ENCODE measurements around the gene P2RX7.

P2RX7 gene

DNA sequence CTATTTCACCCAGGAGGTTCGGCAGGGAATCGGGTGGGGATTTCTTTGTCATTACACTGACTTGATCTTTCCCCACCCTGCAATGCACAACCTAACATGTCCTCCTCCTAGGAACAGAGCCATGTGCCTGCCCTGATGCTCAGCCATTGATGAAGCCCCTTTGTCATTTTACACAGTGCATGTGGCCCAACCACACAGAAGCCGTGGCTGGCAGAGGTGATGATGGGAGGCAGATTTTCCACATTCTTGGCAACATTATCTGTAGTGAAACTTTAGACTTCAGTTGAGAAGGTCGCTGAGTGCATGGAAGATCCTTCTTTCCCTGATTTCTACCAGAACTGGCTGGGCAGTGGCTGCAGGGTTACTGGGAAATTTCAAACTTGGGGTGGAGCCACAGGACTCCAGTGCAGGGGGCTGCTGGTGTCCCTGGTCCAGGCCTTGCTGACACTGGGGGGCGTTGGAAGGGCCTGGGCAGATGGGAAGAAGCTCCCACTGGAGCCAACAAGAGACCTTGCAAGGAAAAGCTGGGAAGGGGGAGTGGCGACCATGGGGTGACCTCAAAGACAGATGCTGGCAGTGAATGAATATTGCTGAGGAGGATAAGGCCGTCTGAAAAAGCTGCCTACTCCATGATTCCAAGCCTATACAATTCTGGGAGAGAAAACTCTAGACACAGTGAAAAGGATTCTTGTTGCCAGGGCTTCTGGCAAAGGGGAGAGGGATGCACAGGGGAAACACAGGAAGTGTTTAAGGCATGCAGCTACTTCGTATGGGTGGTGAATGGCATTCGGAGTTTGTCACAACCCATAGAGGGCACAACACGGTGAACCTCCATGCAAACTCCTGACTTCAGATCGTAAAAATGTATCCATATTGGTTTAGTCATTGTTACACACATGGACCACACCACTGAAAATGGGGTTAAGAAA is 41.8 kb upstream of the P2RX7 start:
- no peaks in the 10 kb centered on the region for H3K36me3 ChIP-seq (ENCODE audit: control insufficient read depth, insufficient read depth, low read length, severe bottlenecking)
- peaks cover 5% of the 10 kb centered on the region for H3K4me1 ChIP-seq (ENCODE audit: control insufficient read depth, insufficient read depth, low read length)
- no peak overlapping the region for H3K4me3 ChIP-seq (ENCODE audit: low read length)
- peaks cover 37% of the 10 kb centered on the region for H3K27me3 ChIP-seq (replicated peaks; ENCODE audit: control insufficient read depth, insufficient read depth, low read length)
- no peak overlapping the region for H3K9ac ChIP-seq (ENCODE audit: low read length)
- no peak for DNase-seq (ENCODE audit: low read depth)
- no peaks in the 10 kb centered on the region for H3K9me3 ChIP-seq (ENCODE audit: control insufficient read depth, low read length)

DNA sequence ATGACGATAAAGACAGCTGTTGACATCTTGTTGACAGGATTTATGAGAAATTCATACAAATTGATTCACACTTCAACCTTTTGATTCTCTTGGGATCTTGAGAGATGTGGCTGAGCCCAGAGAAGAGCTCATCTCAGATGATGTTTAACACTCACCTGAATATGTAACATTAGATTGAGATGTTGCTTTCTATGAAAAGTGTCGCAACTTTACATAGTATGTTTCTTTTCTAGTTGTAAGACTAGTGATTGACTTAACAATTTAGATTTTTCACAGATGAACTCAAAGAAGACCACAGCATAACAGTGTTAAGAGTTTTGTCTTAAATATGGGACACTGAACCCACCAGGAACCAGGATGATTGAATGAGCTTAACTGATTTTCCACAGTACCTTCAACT is 40.6 kb upstream of the P2RX7 start:
- H3K36me3 ChIP-seq (ENCODE audit: control insufficient read depth, insufficient read depth, low read length, severe bottlenecking), result no peaks in the 10 kb centered on the region
- DNase-seq (ENCODE audit: low read depth), result no peak
- H3K9me3 ChIP-seq (ENCODE audit: control insufficient read depth, low read length), result no peaks in the 10 kb centered on the region
- no peak overlapping the region for H3K4me3 ChIP-seq (ENCODE audit: low read length)
- H3K27me3 ChIP-seq (replicated peaks; ENCODE audit: control insufficient read depth, insufficient read depth, low read length), result peaks cover 42% of the 10 kb centered on the region
- no peak overlapping the region for H3K9ac ChIP-seq (ENCODE audit: low read length)
- H3K4me1 ChIP-seq (ENCODE audit: control insufficient read depth, insufficient read depth, low read length), result peaks cover 9% of the 10 kb centered on the region

DNA sequence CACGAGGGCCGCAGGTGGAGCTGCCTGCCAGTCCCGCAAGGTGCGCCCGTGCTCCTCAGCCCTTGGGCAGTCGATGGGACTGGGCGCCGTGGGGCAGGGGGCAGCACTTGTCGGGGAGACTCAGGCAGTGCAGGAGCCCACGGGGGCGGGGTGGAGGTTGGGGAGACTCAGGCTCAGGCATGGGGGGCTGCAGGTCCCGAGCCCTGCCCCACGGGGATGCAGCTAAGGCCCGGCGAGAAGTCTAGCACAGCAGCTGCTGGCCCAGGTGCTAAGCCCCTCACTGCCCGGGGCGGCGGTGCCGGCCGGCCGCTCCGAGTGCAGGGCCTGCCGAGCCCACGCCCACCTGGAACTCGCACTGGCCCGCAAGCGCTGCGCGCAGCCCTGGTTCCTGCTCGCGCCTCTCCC is 39.2 kb upstream of the P2RX7 start:
- Histone ChIP-seq H3K36me3 (ENCODE audit: control insufficient read depth, insufficient read depth, low read length, severe bottlenecking) (no peaks in the 10 kb centered on the region), H3K9ac (ENCODE audit: low read length) (no peak overlapping the region), H3K4me1 (ENCODE audit: control insufficient read depth, insufficient read depth, low read length) (peaks cover 9% of the 10 kb centered on the region), H3K4me3 (ENCODE audit: low read length) (no peak overlapping the region), H3K27me3 (replicated peaks; ENCODE audit: control insufficient read depth, insufficient read depth, low read length) (peaks cover 42% of the 10 kb centered on the region), H3K9me3 (ENCODE audit: control insufficient read depth, low read length) (no peaks in the 10 kb centered on the region)
- DNase-seq (ENCODE audit: low read depth), result no peak

DNA sequence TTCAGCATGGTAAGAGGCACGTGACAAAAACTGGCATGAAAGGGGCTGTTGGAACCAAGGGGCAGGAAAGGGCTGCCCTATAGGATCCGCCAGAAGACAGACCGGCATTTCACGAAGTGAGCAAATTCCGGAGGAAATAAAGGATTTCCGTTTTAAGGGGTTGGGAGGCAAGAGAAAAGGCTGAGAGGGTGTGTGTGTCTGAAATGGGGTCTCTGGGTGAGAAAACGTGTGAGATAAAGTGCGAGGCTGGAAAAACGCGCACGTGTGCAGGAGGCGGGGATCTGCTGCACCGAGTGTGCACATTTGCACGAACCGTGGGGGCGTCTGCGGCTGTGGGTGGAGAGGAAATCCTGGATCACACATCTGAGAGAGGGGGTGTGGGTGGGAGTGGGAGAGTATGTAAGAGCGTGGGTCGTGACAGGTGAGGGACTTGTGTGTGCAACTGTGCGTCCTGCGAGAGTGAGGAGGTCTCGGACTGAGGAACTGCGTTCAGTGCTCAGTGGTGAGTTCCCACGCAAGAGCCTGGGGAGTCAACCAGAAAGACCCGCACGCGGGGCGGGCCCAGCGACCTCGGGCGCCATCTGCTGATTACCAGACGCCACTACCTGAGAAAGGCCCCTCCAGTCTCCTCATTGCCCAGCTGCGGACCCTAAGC is 37.0 kb upstream of the P2RX7 start:
- Histone ChIP-seq H3K4me3 (ENCODE audit: low read length) (peak overlapping the region; percentile 74), H3K4me1 (ENCODE audit: control insufficient read depth, insufficient read depth, low read length) (peaks cover 9% of the 10 kb centered on the region), H3K9ac (ENCODE audit: low read length) (peak overlapping the region; percentile 44), H3K9me3 (ENCODE audit: control insufficient read depth, low read length) (peaks cover 12% of the 10 kb centered on the region), H3K36me3 (ENCODE audit: control insufficient read depth, insufficient read depth, low read length, severe bottlenecking) (no peaks in the 10 kb centered on the region), H3K27me3 (replicated peaks; ENCODE audit: control insufficient read depth, insufficient read depth, low read length) (peaks cover 34% of the 10 kb centered on the region)
- DNase-seq (ENCODE audit: low read depth), result peak; percentile 81

- H3K4me1 ChIP-seq (ENCODE audit: control insufficient read depth, insufficient read depth, low read length), result peaks cover 9% of the 10 kb centered on the region
- no peak overlapping the region for H3K4me3 ChIP-seq (ENCODE audit: low read length)
- H3K9ac ChIP-seq (ENCODE audit: low read length), result no peak overlapping the region
- H3K27me3 ChIP-seq (replicated peaks; ENCODE audit: control insufficient read depth, insufficient read depth, low read length), result peaks cover 32% of the 10 kb centered on the region
- no peaks in the 10 kb centered on the region for H3K36me3 ChIP-seq (ENCODE audit: control insufficient read depth, insufficient read depth, low read length, severe bottlenecking)
- no peak for DNase-seq (ENCODE audit: low read depth)
- H3K9me3 ChIP-seq (ENCODE audit: control insufficient read depth, low read length), result peaks cover 12% of the 10 kb centered on the region
Observed at GRCh38 chr12:121096199-121096798, 36.4 kb upstream of the P2RX7 start.

DNA sequence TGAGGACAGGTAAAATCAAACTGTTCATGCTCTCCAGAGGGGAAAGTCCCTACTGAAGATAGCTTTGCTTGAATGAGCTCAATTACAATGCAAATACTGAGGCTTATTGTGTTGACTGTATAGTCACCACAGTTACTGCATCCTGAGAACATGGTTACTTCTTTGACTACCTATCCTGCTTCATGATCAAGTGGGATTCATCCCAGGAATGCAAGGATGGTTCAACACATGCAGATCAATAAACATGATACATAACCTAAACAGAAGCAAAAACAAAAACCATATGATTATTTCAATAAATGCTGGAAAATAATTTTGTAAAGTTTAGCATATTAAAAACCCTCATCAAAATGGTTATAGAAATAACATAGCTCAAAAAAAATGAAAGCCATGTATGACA is 32.9 kb upstream of the P2RX7 start:
- Histone ChIP-seq H3K4me1 (ENCODE audit: control insufficient read depth, insufficient read depth, low read length) (peaks cover 9% of the 10 kb centered on the region), H3K9ac (ENCODE audit: low read length) (no peak overlapping the region), H3K36me3 (ENCODE audit: control insufficient read depth, insufficient read depth, low read length, severe bottlenecking) (no peaks in the 10 kb centered on the region), H3K27me3 (replicated peaks; ENCODE audit: control insufficient read depth, insufficient read depth, low read length) (peaks cover 24% of the 10 kb centered on the region), H3K9me3 (ENCODE audit: control insufficient read depth, low read length) (peaks cover 15% of the 10 kb centered on the region), H3K4me3 (ENCODE audit: low read length) (no peak overlapping the region)
- no peak for DNase-seq (ENCODE audit: low read depth)

DNA sequence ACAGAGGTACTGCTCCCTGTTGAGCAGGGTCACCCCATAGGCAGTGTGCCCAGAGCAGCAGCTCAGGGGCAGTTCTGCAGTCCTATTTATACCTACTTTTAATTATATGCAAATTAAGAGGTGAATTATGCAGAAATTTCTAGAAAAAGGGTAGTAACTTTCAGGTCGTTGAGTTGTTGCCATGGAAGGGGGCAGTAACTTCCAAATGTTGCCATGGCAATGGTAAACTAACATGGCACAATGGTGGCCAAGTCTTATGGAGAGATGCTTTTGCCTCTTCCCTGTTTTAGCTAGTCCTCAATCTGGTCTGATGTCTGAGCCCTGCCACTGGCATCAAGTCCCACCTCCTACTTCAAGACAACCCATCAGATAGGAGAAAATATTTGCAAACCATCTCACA is 30.4 kb upstream of the P2RX7 start:
- H3K36me3 ChIP-seq (ENCODE audit: control insufficient read depth, insufficient read depth, low read length, severe bottlenecking), result no peaks in the 10 kb centered on the region
- H3K9me3 ChIP-seq (ENCODE audit: control insufficient read depth, low read length), result peaks cover 18% of the 10 kb centered on the region
- peaks cover 17% of the 10 kb centered on the region for H3K27me3 ChIP-seq (replicated peaks; ENCODE audit: control insufficient read depth, insufficient read depth, low read length)
- H3K9ac ChIP-seq (ENCODE audit: low read length), result no peak overlapping the region
- H3K4me1 ChIP-seq (ENCODE audit: control insufficient read depth, insufficient read depth, low read length), result no peaks in the 10 kb centered on the region
- H3K4me3 ChIP-seq (ENCODE audit: low read length), result no peak overlapping the region
- no peak for DNase-seq (ENCODE audit: low read depth)

DNA sequence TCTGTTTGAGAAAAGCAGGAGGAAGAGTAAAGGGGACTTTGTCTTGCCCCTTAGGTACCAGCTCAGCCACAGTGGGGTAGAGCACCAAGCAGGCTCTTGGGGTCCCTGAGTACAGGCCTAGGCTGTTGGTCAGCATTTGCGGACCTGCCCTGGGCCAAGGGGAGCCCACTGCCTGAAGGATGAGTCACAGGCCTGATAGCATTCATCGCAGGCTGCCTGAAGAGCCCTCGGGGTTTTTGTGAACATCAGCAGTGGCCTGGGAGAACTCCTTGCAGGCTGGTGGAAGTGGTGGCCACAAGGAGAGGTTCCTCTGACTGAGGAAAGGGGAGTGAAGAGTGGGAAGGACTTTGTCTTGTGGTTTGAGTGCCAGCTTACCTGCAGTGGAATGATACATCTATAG is 25.0 kb upstream of the P2RX7 start:
- Histone ChIP-seq H3K9me3 (ENCODE audit: control insufficient read depth, low read length) (peaks cover 6% of the 10 kb centered on the region), H3K4me1 (ENCODE audit: control insufficient read depth, insufficient read depth, low read length) (peaks cover 5% of the 10 kb centered on the region), H3K4me3 (ENCODE audit: low read length) (no peak overlapping the region), H3K36me3 (ENCODE audit: control insufficient read depth, insufficient read depth, low read length, severe bottlenecking) (no peaks in the 10 kb centered on the region), H3K9ac (ENCODE audit: low read length) (no peak overlapping the region), H3K27me3 (replicated peaks; ENCODE audit: control insufficient read depth, insufficient read depth, low read length) (peaks cover 11% of the 10 kb centered on the region)
- DNase-seq (ENCODE audit: low read depth), result peak; percentile 22

DNA sequence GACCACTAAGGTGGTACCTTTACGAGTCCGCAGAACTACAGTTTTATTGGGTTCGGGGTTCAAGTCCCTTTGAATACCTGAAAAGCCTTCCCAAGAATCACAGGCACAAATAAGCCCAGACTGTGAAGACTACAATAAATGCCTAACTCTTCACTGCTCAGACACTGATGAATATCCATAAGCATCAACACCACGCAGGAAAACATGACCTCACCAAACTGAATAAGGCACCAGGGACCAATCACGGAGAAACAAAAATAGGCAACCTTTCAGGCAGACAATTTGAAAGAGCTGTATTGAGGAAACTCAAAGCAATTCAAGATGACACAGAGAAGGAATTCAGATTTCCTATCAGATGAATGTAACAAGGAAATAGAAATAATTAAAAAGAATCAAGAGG is 24.2 kb upstream of the P2RX7 start:
- H3K9ac ChIP-seq (ENCODE audit: low read length), result no peak overlapping the region
- DNase-seq (ENCODE audit: low read depth), result no peak
- H3K9me3 ChIP-seq (ENCODE audit: control insufficient read depth, low read length), result peaks cover 6% of the 10 kb centered on the region
- no peak overlapping the region for H3K4me3 ChIP-seq (ENCODE audit: low read length)
- H3K27me3 ChIP-seq (replicated peaks; ENCODE audit: control insufficient read depth, insufficient read depth, low read length), result peaks cover 11% of the 10 kb centered on the region
- H3K36me3 ChIP-seq (ENCODE audit: control insufficient read depth, insufficient read depth, low read length, severe bottlenecking), result no peaks in the 10 kb centered on the region
- peaks cover 5% of the 10 kb centered on the region for H3K4me1 ChIP-seq (ENCODE audit: control insufficient read depth, insufficient read depth, low read length)

- no peaks in the 10 kb centered on the region for H3K36me3 ChIP-seq (ENCODE audit: control insufficient read depth, insufficient read depth, low read length, severe bottlenecking)
- no peak overlapping the region for H3K9ac ChIP-seq (ENCODE audit: low read length)
- H3K9me3 ChIP-seq (ENCODE audit: control insufficient read depth, low read length), result no peaks in the 10 kb centered on the region
- peaks cover 11% of the 10 kb centered on the region for H3K27me3 ChIP-seq (replicated peaks; ENCODE audit: control insufficient read depth, insufficient read depth, low read length)
- H3K4me1 ChIP-seq (ENCODE audit: control insufficient read depth, insufficient read depth, low read length), result peaks cover 5% of the 10 kb centered on the region
- peak; percentile 87 for DNase-seq (ENCODE audit: low read depth)
- no peak overlapping the region for H3K4me3 ChIP-seq (ENCODE audit: low read length)
Observed at GRCh38 chr12:121110211-121110940, 22.3 kb upstream of the P2RX7 start.

GRCh38 chr12:121111684-121112083 is 21.0 kb upstream of the P2RX7 start:
- H3K4me3 ChIP-seq (ENCODE audit: low read length), result no peak overlapping the region
- H3K36me3 ChIP-seq (ENCODE audit: control insufficient read depth, insufficient read depth, low read length, severe bottlenecking), result no peaks in the 10 kb centered on the region
- H3K4me1 ChIP-seq (ENCODE audit: control insufficient read depth, insufficient read depth, low read length), result peaks cover 5% of the 10 kb centered on the region
- no peak for DNase-seq (ENCODE audit: low read depth)
- no peaks in the 10 kb centered on the region for H3K9me3 ChIP-seq (ENCODE audit: control insufficient read depth, low read length)
- H3K9ac ChIP-seq (ENCODE audit: low read length), result no peak overlapping the region
- H3K27me3 ChIP-seq (replicated peaks; ENCODE audit: control insufficient read depth, insufficient read depth, low read length), result peaks cover 6% of the 10 kb centered on the region
